BJ (cell line): Measurements from ENCODE around the gene TREH. TPM values are rescaled to one million over a fixed set of nuclear protein-coding genes. Genes with fewer than 3 reads are reported as not detected.

Experiments used
- CTCF ChIA-PET: fragments of 350-600 bp; formaldehyde crosslinking; extraction: SDS; loops from one replicate; lab custom pipeline; 2021; ENCODE audit warnings: antibody characterized with exemption, inconsistent platforms; lab: Yijun Ruan, JAX
- POLR2A ChIA-PET: fragments of 300-600 bp; sonication (Branson Sonifier 250); formaldehyde crosslinking; extraction: SDS; loops from one replicate; lab custom pipeline; 2021; ENCODE audit warnings: antibody characterized with exemption; lab: Charles Lee
- DNase-seq: peaks from one replicate; pipeline ENCODE4 v3.0.0-alpha.2; 2011; ENCODE audit warnings: low read depth
- H3K27me3 ChIP-seq: 2 replicates; pipeline ENCODE4 v1.6.0; 2011; ENCODE audit warnings: low read length; ENCODE audit not compliant: control insufficient read depth, insufficient read depth
- H3K36me3 ChIP-seq: 2 replicates; pipeline ENCODE4 v1.5.1; 2011; ENCODE audit warnings: low read length; ENCODE audit not compliant: control insufficient read depth, insufficient read depth
- H3K4me3 ChIP-seq: 2 replicates; pipeline ENCODE4 v1.5.1; 2011; ENCODE audit warnings: low read depth, mild to moderate bottlenecking, control low read depth, low read length
- polyA plus RNA-seq: library from polyadenylated mRNA; depleted of rRNA; stranded (reverse); fragments of >200 nt; gene quantifications from 2 replicates; pipeline ENCODE4 v1.2.3, GENCODE V29; 2011
- TF ChIP-seq, protein P1 (sequence below): IDR thresholded peaks from 2 replicates; pipeline ENCODE4 v1.5.1; 2011; ENCODE audit warnings: low read depth, mild to moderate bottlenecking, control low read depth, inconsistent platforms, low read length, moderate library complexity; ENCODE audit not compliant: insufficient read depth

The TREH gene
- polyA plus RNA-seq, 1 experiment, result not detected

DNA sequence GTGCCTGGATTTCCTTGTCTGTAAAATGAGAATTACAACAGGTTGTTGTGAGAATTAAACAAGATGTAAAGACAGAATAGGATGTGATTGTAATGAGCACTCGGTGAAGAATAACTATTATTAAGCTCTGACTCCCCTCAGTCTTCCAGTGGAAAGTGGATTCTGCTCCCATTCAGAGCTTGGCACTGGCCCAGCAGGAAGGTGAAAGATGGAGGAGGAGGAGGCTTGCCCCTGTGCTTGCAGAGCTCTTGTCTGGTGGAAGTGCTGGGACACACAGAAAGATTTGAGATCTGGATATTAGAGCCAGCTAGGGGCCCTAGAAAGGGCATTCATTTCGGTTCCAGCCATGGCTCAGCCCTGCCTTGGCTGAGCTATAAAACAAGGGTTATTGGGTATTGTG, 43.8 kb downstream of the TREH start:
- ChIA-PET CTCF (interaction anchor here (0.8 to 4.6 kb wide), 7 partner anchors 11 to 41 kb away, joined by 3 to 18 read pairs (median 7); no protein-coding TSS in a partner anchor), POLR2A (no interaction called here)

DNA sequence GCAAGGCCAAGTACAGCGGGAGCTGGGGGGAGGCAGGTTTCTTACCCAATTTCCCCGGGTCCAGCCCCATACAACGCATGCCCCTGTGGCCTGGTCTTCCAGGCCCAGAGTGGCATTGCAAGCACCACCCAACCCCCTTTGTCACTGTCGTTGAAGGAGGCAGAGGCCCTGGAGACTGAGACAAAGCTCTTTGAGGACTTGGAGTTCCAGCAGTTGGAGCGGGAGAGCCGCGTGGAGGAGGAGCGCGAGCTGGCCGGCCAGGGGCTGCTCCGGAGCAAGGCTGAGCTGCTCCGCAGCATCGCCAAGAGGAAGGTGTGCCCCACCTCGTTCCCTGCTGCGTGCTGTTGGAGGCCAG, 44.2 kb downstream of the TREH start:
- Histone ChIP-seq H3K4me3 (no peak overlapping the region), H3K27me3 (no peaks in the 10 kb centered on the region), H3K36me3 (peaks cover 54% of the 10 kb centered on the region)
- POLR2A ChIA-PET, result interaction anchor here (0.6 kb wide), 1 partner anchor 11 kb away, joined by 6 read pairs; no protein-coding TSS in a partner anchor
- CTCF ChIA-PET, result interaction anchor here (0.7 to 4.6 kb wide), 11 partner anchors 11 to 40 kb away, joined by 3 to 18 read pairs (median 4); no protein-coding TSS in a partner anchor
- TF ChIP-seq, protein P1, sequence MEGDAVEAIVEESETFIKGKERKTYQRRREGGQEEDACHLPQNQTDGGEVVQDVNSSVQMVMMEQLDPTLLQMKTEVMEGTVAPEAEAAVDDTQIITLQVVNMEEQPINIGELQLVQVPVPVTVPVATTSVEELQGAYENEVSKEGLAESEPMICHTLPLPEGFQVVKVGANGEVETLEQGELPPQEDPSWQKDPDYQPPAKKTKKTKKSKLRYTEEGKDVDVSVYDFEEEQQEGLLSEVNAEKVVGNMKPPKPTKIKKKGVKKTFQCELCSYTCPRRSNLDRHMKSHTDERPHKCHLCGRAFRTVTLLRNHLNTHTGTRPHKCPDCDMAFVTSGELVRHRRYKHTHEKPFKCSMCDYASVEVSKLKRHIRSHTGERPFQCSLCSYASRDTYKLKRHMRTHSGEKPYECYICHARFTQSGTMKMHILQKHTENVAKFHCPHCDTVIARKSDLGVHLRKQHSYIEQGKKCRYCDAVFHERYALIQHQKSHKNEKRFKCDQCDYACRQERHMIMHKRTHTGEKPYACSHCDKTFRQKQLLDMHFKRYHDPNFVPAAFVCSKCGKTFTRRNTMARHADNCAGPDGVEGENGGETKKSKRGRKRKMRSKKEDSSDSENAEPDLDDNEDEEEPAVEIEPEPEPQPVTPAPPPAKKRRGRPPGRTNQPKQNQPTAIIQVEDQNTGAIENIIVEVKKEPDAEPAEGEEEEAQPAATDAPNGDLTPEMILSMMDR, result no peak
- no peak for DNase-seq

More for the DNA sequence above, 43.8 kb downstream of the TREH start:
- Histone ChIP-seq H3K4me3 (no peak overlapping the region), H3K27me3 (no peaks in the 10 kb centered on the region), H3K36me3 (peaks cover 56% of the 10 kb centered on the region)
- no peak for DNase-seq
- TF ChIP-seq, protein P1, result no peak

DNA sequence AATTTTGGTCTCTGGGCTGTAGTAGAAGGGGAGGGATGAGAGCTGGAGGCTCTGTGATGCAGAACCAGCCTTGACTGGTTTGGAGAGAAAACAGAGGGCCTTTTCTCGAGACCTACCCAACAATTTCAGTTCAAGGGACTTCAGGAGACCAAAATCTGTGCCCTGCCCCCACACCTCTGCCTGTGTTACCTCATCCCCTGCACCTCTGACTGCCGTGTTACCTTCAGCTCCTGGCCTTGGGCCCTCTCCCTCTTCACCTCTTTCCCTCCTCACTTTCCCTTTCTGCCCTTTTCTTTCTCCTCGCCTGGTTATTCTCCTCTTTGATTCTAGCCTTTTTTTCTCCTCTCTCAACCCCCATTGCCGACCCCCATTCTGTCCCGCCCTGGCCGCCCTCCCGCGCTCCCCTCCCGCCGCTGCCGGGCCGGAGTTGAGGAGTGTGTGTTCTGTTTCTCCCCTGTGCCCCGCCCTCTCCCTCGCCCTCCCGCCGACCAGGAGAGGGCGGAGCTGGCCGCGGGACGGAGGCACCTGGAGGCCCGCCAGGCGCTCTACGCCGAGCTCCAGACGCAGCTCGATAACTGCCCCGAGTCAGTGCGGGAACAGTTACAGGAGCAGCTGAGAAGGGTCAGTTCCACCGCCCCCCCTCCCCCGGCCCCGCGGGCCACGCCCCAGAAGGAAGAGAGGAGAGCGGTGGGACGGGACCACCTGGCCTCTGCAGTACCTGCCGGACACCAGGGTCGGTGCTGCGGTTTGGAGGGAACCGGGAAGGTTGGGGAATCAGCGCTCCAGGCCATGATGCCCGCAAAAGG, 44.8 kb downstream of the TREH start:
- no peak overlapping the region for H3K4me3 ChIP-seq
- TF ChIP-seq, protein P1, result peak; percentile 32; the same call in 1 of the 2 replicates
- no peak for DNase-seq
- peaks cover 51% of the 10 kb centered on the region for H3K36me3 ChIP-seq
- no peaks in the 10 kb centered on the region for H3K27me3 ChIP-seq
- ChIA-PET CTCF (interaction anchor here (0.7 to 4.6 kb wide), 8 partner anchors 10 to 40 kb away, joined by 3 to 18 read pairs (median 4); no protein-coding TSS in a partner anchor), POLR2A (interaction anchor here (0.6 kb wide), 1 partner anchor 10 kb away, joined by 6 read pairs; no protein-coding TSS in a partner anchor)

DNA sequence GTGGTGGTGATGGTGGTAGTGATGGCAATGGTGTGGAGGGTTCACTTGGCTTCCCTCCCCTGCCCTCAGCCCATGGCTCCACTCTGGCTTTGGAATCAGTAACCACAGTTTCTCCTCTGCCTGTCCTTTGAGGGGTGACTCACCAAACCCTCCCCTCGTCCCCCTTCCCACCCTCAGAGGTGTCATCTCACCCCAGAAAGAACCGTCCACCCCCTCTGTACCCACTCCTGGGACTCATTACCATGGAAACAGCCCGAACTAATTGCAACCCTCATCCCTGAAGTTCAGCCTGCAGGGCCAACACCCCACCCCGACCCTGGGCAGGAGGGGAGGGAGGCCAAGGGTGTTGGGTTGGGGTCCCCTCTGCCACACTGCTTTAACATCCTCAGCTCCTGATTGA, 45.5 kb downstream of the TREH start:
- POLR2A ChIA-PET, result no interaction called here
- Histone ChIP-seq H3K27me3 (no peaks in the 10 kb centered on the region), H3K36me3 (peaks cover 49% of the 10 kb centered on the region), H3K4me3 (no peak overlapping the region)
- CTCF ChIA-PET, result interaction anchor here (0.9 to 4.6 kb wide), 7 partner anchors 14 to 323 kb away, joined by 3 to 18 read pairs (median 5); no protein-coding TSS in a partner anchor
- TF ChIP-seq, protein P1, result no peak
- DNase-seq, result no peak

DNA sequence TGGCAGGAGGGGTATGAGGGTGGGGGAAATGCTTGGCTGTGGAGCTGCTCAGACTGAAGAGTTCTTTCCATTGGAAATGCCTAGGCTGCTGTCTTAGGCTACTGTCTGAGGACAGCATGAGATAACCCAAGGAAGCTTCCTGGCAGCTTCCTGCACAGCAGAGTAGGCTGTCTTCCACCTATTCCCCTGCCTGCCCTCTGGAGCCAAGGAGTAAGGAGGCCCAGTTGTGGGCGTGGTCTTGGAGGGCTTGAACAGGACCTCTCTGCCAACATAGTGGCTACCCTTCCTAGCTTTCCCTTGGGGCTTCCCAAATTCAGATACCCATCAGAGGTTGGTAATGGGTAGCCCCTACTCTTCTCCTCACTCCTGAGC, 46.1 kb downstream of the TREH start:
- no peaks in the 10 kb centered on the region for H3K27me3 ChIP-seq
- ChIA-PET CTCF (interaction anchor here (0.9 to 2.0 kb wide), 4 partner anchors 14 to 324 kb away, joined by 3 to 5 read pairs (median 4); partner anchors contain the start of gene PHLDB1), POLR2A (no interaction called here)
- H3K36me3 ChIP-seq, result peaks cover 48% of the 10 kb centered on the region
- DNase-seq, result no peak
- TF ChIP-seq, protein P1, result no peak
- no peak overlapping the region for H3K4me3 ChIP-seq
